ENCODE results near the gene TMEM151A. TPM values are rescaled to one million over a fixed set of nuclear protein-coding genes. Genes with fewer than 3 reads are reported as not detected.

Gene TMEM151A
- polyA plus RNA-seq, 1 experiment, result 0.15 TPM

GRCh38 chr11:66326261-66327111 is 34.8 kb downstream of the TMEM151A start:
- Histone ChIP-seq H3K27me3 (ENCODE audit: control insufficient read depth, insufficient read depth, low read length) (no peaks in the 10 kb centered on the region), H3K36me3 (ENCODE audit: control insufficient read depth, insufficient read depth, low read length) (peaks cover under 1% of the 10 kb centered on the region; the same call in 1 of the 2 replicates), H3K4me3 (ENCODE audit: low read depth, low read length) (no peak overlapping the region)
- no peak for DNase-seq (ENCODE audit: low read depth)
- TF ChIP-seq, protein P1, sequence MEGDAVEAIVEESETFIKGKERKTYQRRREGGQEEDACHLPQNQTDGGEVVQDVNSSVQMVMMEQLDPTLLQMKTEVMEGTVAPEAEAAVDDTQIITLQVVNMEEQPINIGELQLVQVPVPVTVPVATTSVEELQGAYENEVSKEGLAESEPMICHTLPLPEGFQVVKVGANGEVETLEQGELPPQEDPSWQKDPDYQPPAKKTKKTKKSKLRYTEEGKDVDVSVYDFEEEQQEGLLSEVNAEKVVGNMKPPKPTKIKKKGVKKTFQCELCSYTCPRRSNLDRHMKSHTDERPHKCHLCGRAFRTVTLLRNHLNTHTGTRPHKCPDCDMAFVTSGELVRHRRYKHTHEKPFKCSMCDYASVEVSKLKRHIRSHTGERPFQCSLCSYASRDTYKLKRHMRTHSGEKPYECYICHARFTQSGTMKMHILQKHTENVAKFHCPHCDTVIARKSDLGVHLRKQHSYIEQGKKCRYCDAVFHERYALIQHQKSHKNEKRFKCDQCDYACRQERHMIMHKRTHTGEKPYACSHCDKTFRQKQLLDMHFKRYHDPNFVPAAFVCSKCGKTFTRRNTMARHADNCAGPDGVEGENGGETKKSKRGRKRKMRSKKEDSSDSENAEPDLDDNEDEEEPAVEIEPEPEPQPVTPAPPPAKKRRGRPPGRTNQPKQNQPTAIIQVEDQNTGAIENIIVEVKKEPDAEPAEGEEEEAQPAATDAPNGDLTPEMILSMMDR (IDR thresholded peaks at IDR 0.05; ENCODE audit: insufficient read depth, low read depth, low read length), result no peak
- ChIA-PET POLR2A (interaction anchor here (0.8 to 1.8 kb wide), 2 partner anchors 10 to 14 kb away, joined by 6 to 17 read pairs; partner anchors contain the start of gene CD248), CTCF (interaction anchor here (0.6 to 4.0 kb wide), 10 partner anchors 9 to 59 kb away, joined by 3 to 77 read pairs (median 4); partner anchors contain the start of genes B4GAT1, BRMS1, CD248 and RIN1)

DNA sequence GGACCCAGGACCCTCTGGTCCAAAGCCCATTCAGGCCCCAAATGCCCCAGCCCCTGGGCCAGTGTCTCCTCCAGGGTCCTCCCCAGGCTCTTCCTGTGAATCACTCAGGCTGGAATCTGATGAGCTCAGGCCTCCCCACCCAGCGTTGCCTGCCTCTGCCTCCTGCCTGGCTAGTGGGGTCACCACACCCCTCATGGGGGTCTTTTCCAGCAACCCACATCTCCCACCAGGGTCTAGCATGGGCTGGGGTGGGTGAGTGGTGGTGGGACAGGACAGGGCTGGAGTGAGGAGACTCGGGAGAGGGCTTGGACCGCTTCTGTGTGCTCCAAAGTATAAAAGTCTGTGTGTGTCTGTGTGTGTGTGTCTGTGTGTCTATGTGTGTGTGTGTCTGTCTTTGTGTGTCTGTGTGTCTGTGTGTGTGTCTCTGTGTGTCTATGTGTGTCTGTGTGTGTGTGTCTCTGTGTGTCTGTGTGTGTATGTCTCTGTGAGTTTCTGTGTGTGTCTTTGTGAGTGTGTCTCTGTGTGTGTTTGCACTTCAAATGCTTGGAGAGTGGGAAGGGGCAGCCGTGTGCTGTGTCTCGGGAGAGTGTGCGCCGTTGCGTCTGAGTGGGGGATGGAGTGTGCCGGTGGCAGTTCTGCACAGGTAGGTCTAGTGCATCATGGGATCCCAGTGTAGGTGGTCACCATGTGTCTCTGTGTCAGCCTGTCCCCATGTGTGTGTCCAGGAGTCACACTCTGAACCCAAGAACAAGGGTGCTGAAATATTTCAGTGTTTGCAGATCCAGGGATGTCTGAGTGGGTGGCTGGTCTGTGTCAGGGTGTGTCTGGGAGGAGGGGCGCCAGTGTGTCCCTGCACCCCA is 35.7 kb downstream of the TMEM151A start:
- Histone ChIP-seq H3K36me3 (ENCODE audit: control insufficient read depth, insufficient read depth, low read length) (peaks cover 8% of the 10 kb centered on the region), H3K4me3 (ENCODE audit: low read depth, low read length) (no peak overlapping the region), H3K27me3 (ENCODE audit: control insufficient read depth, insufficient read depth, low read length) (no peaks in the 10 kb centered on the region)
- CTCF ChIA-PET, result interaction anchor here (0.6 to 4.0 kb wide), 10 partner anchors 8 to 58 kb away, joined by 3 to 77 read pairs (median 4); partner anchors contain the start of genes B4GAT1, BRMS1, CD248 and RIN1
- POLR2A ChIA-PET, result interaction anchor here (0.8 to 1.8 kb wide), 2 partner anchors 10 to 15 kb away, joined by 6 to 17 read pairs; partner anchors contain the start of gene CD248
- TF ChIP-seq, protein P1 (IDR thresholded peaks at IDR 0.05; ENCODE audit: insufficient read depth, low read depth, low read length), result peak; percentile 25; the same call in 1 of the 2 replicates
- no peak for DNase-seq (ENCODE audit: low read depth)

DNA sequence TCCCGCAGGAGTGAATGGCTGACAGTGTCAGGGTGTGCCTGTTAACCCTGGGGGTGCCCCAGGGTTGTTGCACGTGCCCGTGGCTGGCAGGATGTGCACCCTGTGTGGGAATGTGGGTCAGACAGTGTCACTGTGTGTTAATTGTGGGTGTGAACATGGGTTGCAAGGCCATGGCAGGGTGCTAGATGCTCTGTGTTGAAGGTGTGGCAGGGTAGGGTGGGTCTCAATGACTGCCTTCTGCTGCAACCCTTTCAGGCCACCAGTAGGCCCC is 36.3 kb downstream of the TMEM151A start:
- DNase-seq (ENCODE audit: low read depth), result no peak
- H3K4me3 ChIP-seq (ENCODE audit: low read depth, low read length), result no peak overlapping the region
- CTCF ChIA-PET, result no interaction called here

GRCh38 chr11:66328302-66329144 is 36.8 kb downstream of the TMEM151A start:
- CTCF ChIA-PET, result interaction anchor here (4.0 to 8.7 kb wide), 2 partner anchors 10 to 16 kb away, joined by 28 to 201 read pairs; partner anchors contain the start of gene CD248
- Histone ChIP-seq H3K4me3 (ENCODE audit: low read depth, low read length) (no peak overlapping the region), H3K36me3 (ENCODE audit: control insufficient read depth, insufficient read depth, low read length) (peaks cover 18% of the 10 kb centered on the region), H3K27me3 (ENCODE audit: control insufficient read depth, insufficient read depth, low read length) (no peaks in the 10 kb centered on the region)
- POLR2A ChIA-PET, result interaction anchor here (0.5 kb wide), 2 partner anchors 13 to 17 kb away, joined by 3 to 4 read pairs; no protein-coding TSS in a partner anchor
- TF ChIP-seq, protein P1 (IDR thresholded peaks at IDR 0.05; ENCODE audit: insufficient read depth, low read depth, low read length), result peak; percentile 94
- no peak for DNase-seq (ENCODE audit: low read depth)

More for the DNA sequence above, 36.3 kb downstream of the TMEM151A start:
- H3K36me3 ChIP-seq (ENCODE audit: control insufficient read depth, insufficient read depth, low read length), result peaks cover 12% of the 10 kb centered on the region
- POLR2A ChIA-PET, result no interaction called here
- no peaks in the 10 kb centered on the region for H3K27me3 ChIP-seq (ENCODE audit: control insufficient read depth, insufficient read depth, low read length)
- TF ChIP-seq, protein P1 (IDR thresholded peaks at IDR 0.05; ENCODE audit: insufficient read depth, low read depth, low read length), result no peak

All from BJ (cell line).